Activated CD4-positive, alpha-beta memory T cell treated with anti-CD3 and anti-CD28 coated beads, Interleukin-2, amount 10 ng/mL, durations not matched to agents 7 days and 5 days (primary cell): ENCODE measurements around the gene GNAS. TPM values are rescaled to one million over a fixed set of nuclear protein-coding genes. Genes with fewer than 3 reads are reported as not detected.

Source experiments
- CTCF ChIA-PET: fragments of 350-600 bp; sonication (Branson Sonifier 250); formaldehyde crosslinking; loops from one replicate; lab custom pipeline; 2021; ENCODE audit warnings: antibody characterized with exemption, inconsistent platforms; lab: Charles Lee
- POLR2A ChIA-PET: fragments of 350-600 bp; sonication (Branson Sonifier 250); formaldehyde crosslinking; loops from one replicate; lab custom pipeline; 2021; ENCODE audit warnings: antibody characterized with exemption; lab: Charles Lee
- DNase-seq: peaks from one replicate; pipeline ENCODE4 v3.0.0-alpha.2; 2020
- H3K27ac Mint-ChIP-seq: one replicate; pipeline ENCODE4 v1.8.0; 2021; ENCODE audit warnings: mild to moderate bottlenecking, mixed read lengths
- H3K27me3 Mint-ChIP-seq: one replicate; pipeline ENCODE4 v1.8.0; 2021; ENCODE audit warnings: mixed read lengths
- H3K36me3 Mint-ChIP-seq: one replicate; pipeline ENCODE4 v1.8.0; 2021; ENCODE audit warnings: low read depth, mixed read lengths
- H3K4me1 Mint-ChIP-seq: one replicate; pipeline ENCODE4 v1.8.0; 2021; ENCODE audit warnings: mixed read lengths
- H3K4me3 Mint-ChIP-seq: one replicate; pipeline ENCODE4 v1.8.0; 2021; ENCODE audit warnings: mild to moderate bottlenecking, mixed read lengths
- H3K9me3 Mint-ChIP-seq: one replicate; pipeline ENCODE4 v1.8.0; 2021; ENCODE audit warnings: mixed read lengths
- total RNA-seq, 2 experiments: library from RNA; stranded (reverse); gene quantifications; one replicate each; pipeline ENCODE4 v1.2.3, GENCODE V29; 2021

GNAS gene
- total RNA-seq, 2 experiments from 2014 or later: 790 to 809 TPM

- no peak for DNase-seq
- H3K4me1 Mint-ChIP-seq: peaks cover 17% of the 10 kb centered on the region
- CTCF ChIA-PET: no interaction called here
- H3K27ac Mint-ChIP-seq: peak overlapping the region; percentile 69
- H3K36me3 Mint-ChIP-seq: no peaks in the 10 kb centered on the region
- POLR2A ChIA-PET: interaction anchor here (1.8 kb wide), 1 partner anchor 11 kb away, joined by 6 read pairs; no protein-coding TSS in a partner anchor
- peaks cover under 1% of the 10 kb centered on the region for H3K27me3 Mint-ChIP-seq
- H3K4me3 Mint-ChIP-seq: no peak overlapping the region
- no peaks in the 10 kb centered on the region for H3K9me3 Mint-ChIP-seq
Observed at GRCh38 chr20:58878399-58878798, 25.9 kb downstream of the GNAS start.

GRCh38 chr20:58880441-58880840 is 27.9 kb downstream of the GNAS start:
- ChIA-PET CTCF (interaction anchor here (1.3 kb wide), 1 partner anchor 13 kb away, joined by 4 read pairs; no protein-coding TSS in a partner anchor), POLR2A (interaction anchor here (1.7 kb wide), 1 partner anchor 9 kb away, joined by 7 read pairs; no protein-coding TSS in a partner anchor)
- H3K36me3 Mint-ChIP-seq: no peaks in the 10 kb centered on the region
- H3K4me3 Mint-ChIP-seq: no peak overlapping the region
- peaks cover 5% of the 10 kb centered on the region for H3K27me3 Mint-ChIP-seq
- no peak overlapping the region for H3K27ac Mint-ChIP-seq
- no peak for DNase-seq
- peaks cover 17% of the 10 kb centered on the region for H3K4me1 Mint-ChIP-seq
- H3K9me3 Mint-ChIP-seq: no peaks in the 10 kb centered on the region

- ChIA-PET POLR2A (interaction anchor here (0.6 kb wide), 1 partner anchor 1262 kb away, joined by 3 read pairs; no protein-coding TSS in a partner anchor), CTCF (interaction anchor here (1.2 to 1.3 kb wide), 2 partner anchors 14 kb away, joined by 4 read pairs; no protein-coding TSS in a partner anchor)
- H3K27me3 Mint-ChIP-seq: peaks cover 5% of the 10 kb centered on the region
- H3K9me3 Mint-ChIP-seq: no peaks in the 10 kb centered on the region
- H3K4me3 Mint-ChIP-seq: no peak overlapping the region
- H3K27ac Mint-ChIP-seq: no peak overlapping the region
- no peaks in the 10 kb centered on the region for H3K36me3 Mint-ChIP-seq
- no peak for DNase-seq
- H3K4me1 Mint-ChIP-seq: peaks cover 17% of the 10 kb centered on the region
Observed at GRCh38 chr20:58880994-58881752, 28.7 kb downstream of the GNAS start.

- Mint-ChIP-seq H3K9me3 (no peaks in the 10 kb centered on the region), H3K4me1 (peaks cover 23% of the 10 kb centered on the region), H3K36me3 (no peaks in the 10 kb centered on the region), H3K4me3 (no peak overlapping the region), H3K27ac (no peak overlapping the region), H3K27me3 (peaks cover 5% of the 10 kb centered on the region)
- ChIA-PET POLR2A (no interaction called here), CTCF (interaction anchor here (0.7 kb wide), 1 partner anchor 36 kb away, joined by 3 read pairs; no protein-coding TSS in a partner anchor)
- DNase-seq: no peak
Observed at GRCh38 chr20:58882704-58883089, 30.2 kb downstream of the GNAS start.

DNA sequence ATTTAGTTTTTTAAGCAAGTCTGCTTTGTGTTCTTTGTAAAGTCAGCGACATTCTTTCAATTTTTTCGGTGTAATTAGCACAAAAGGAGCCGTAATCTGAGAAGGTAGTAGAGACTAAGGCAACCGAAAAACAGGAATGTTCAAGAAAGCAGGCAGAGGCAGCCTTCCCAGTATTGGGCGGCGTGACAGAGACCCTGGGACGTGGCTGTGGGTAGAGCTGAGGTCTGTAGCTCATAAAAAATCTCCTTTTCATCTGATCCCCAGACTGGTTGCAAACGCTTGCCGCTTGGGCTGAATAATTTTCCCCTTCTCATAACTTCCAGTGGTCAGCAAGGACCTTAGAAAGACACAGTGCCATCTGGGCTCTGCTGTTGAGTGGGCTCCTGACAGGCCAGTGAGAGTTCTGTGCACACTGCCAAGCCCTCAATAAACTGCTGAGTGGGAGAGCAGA is 30.8 kb downstream of the GNAS start:
- H3K27me3 Mint-ChIP-seq: peaks cover 5% of the 10 kb centered on the region
- no peaks in the 10 kb centered on the region for H3K36me3 Mint-ChIP-seq
- no peak overlapping the region for H3K27ac Mint-ChIP-seq
- no peak for DNase-seq
- POLR2A ChIA-PET: interaction anchor here (0.6 kb wide), 1 partner anchor 21 kb away, joined by 3 read pairs; no protein-coding TSS in a partner anchor
- no peak overlapping the region for H3K4me3 Mint-ChIP-seq
- CTCF ChIA-PET: no interaction called here
- no peaks in the 10 kb centered on the region for H3K9me3 Mint-ChIP-seq
- peaks cover 22% of the 10 kb centered on the region for H3K4me1 Mint-ChIP-seq

DNA sequence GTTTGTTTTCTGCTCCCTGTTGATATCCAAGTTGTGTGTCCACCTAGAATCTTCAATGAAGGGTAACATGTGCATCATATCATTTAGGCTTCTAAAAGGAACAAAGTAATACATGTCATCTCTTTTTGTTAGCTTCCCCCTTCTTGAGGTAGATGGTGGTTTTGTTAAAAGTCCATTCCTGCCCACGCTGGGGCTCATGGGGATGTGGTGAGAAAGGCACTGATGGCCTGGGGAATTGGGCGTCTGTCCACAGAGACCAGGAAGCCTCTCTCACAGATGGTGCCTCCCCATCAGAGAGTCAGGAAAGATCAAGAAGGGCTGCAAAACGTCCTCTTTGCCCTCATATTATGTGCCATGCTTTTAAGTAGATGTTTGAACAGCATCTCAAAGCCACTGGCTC is 32.5 kb downstream of the GNAS start:
- DNase-seq: no peak
- Mint-ChIP-seq H3K27me3 (peaks cover 5% of the 10 kb centered on the region), H3K4me3 (no peak overlapping the region), H3K4me1 (peaks cover 15% of the 10 kb centered on the region), H3K36me3 (no peaks in the 10 kb centered on the region), H3K9me3 (no peaks in the 10 kb centered on the region), H3K27ac (no peak overlapping the region)
- CTCF ChIA-PET: interaction anchor here (1.0 kb wide), 1 partner anchor 231 kb away, joined by 3 read pairs; no protein-coding TSS in a partner anchor
- POLR2A ChIA-PET: interaction anchor here (1.0 to 1.6 kb wide), 2 partner anchors 10 to 234 kb away, joined by 3 to 6 read pairs; partner anchors contain the start of gene STX16

DNA sequence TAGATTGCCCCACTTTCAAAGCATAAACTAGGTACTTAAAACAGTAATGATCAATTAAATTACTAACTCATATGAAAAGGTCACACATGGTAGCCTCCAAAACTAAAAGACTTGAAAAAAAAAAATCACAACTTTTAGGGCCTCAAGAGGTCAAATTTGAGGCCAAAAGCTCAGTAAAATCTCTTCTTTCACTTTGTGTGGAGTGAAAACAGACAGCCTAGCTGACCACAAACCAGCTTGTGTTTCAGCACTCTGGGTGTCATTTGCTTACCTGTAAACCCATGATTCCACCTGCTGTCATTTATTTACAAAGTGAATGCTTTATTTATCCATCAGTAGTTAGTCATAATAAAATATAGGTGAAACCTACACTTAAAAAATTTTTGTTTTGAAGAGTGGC is 34.0 kb downstream of the GNAS start:
- Mint-ChIP-seq H3K4me3 (no peak overlapping the region), H3K27me3 (peaks cover 5% of the 10 kb centered on the region), H3K27ac (no peak overlapping the region), H3K36me3 (no peaks in the 10 kb centered on the region), H3K4me1 (peaks cover 15% of the 10 kb centered on the region), H3K9me3 (no peaks in the 10 kb centered on the region)
- DNase-seq: no peak
- ChIA-PET POLR2A (interaction anchor here (0.9 to 1.7 kb wide), 4 partner anchors 21 to 234 kb away, joined by 3 to 6 read pairs (median 5); partner anchors contain the start of gene NELFCD), CTCF (interaction anchor here (0.6 to 0.9 kb wide), 3 partner anchors 12 to 353 kb away, joined by 3 read pairs; no protein-coding TSS in a partner anchor)

GRCh38 chr20:58888103-58888502 is 35.6 kb downstream of the GNAS start:
- Mint-ChIP-seq H3K4me1 (peaks cover 18% of the 10 kb centered on the region), H3K4me3 (peak overlapping the region; percentile 77), H3K9me3 (no peaks in the 10 kb centered on the region), H3K27me3 (peaks cover 5% of the 10 kb centered on the region), H3K27ac (peak overlapping the region; percentile 72), H3K36me3 (peaks cover 8% of the 10 kb centered on the region)
- POLR2A ChIA-PET: interaction anchor here (2.4 kb wide), 1 partner anchor 144 kb away, joined by 21 read pairs; the partner anchor contains the start of gene ATP5F1E
- no peak for DNase-seq
- CTCF ChIA-PET: no interaction called here

- peak; percentile 86 for DNase-seq
- H3K9me3 Mint-ChIP-seq: no peaks in the 10 kb centered on the region
- peak overlapping the region; percentile 77 for H3K4me3 Mint-ChIP-seq
- H3K4me1 Mint-ChIP-seq: peaks cover 23% of the 10 kb centered on the region
- peaks cover 13% of the 10 kb centered on the region for H3K36me3 Mint-ChIP-seq
- POLR2A ChIA-PET: interaction anchor here (0.6 to 2.4 kb wide), 17 partner anchors 9 to 1496 kb away, joined by 3 to 26 read pairs (median 5); partner anchors contain the start of genes ATP5F1E, PRELID3B and STX16
- peaks cover 2% of the 10 kb centered on the region for H3K27me3 Mint-ChIP-seq
- CTCF ChIA-PET: no interaction called here
- H3K27ac Mint-ChIP-seq: peak overlapping the region; percentile 72
Observed at GRCh38 chr20:58888521-58889333, 36.2 kb downstream of the GNAS start.

DNA sequence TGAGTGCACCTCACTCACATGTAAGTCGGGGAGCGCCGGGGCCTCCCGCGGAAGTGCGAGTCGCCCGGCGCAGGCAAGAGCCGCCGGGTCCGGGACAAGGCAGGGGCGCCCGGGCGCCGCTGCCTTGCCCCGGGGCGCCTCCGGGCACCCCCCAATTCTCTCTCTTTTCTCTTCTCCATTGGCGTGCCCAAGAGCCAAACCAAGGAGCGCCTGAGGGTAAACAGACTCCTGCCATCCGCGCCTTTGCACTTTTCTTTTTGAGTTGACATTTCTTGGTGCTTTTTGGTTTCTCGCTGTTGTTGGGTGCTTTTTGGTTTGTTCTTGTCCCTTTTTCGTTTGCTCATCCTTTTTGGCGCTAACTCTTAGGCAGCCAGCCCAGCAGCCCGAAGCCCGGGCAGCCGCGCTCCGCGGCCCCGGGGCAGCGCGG is 36.8 kb downstream of the GNAS start:
- Mint-ChIP-seq H3K9me3 (no peaks in the 10 kb centered on the region), H3K4me1 (peaks cover 29% of the 10 kb centered on the region), H3K27ac (peak overlapping the region; percentile 88), H3K27me3 (no peaks in the 10 kb centered on the region), H3K36me3 (peaks cover 13% of the 10 kb centered on the region), H3K4me3 (peak overlapping the region; percentile 84)
- ChIA-PET POLR2A (interaction anchor here (0.8 to 2.4 kb wide), 22 partner anchors 9 to 1497 kb away, joined by 3 to 26 read pairs (median 5); partner anchors contain the start of genes ATP5F1E, PRELID3B, RAB22A and STX16), CTCF (interaction anchor here (1.2 kb wide), 1 partner anchor 18 kb away, joined by 3 read pairs; no protein-coding TSS in a partner anchor)
- DNase-seq: no peak

GRCh38 chr20:58889798-58890517 is 37.4 kb downstream of the GNAS start:
- ChIA-PET CTCF (interaction anchor here (1.2 kb wide), 1 partner anchor 17 kb away, joined by 3 read pairs; no protein-coding TSS in a partner anchor), POLR2A (interaction anchor here (0.8 to 2.4 kb wide), 18 partner anchors 8 to 1498 kb away, joined by 3 to 26 read pairs (median 5); partner anchors contain the start of genes ATP5F1E, PRELID3B, RAB22A and STX16)
- H3K27ac Mint-ChIP-seq: peak overlapping the region; percentile 95
- no peak for DNase-seq
- H3K36me3 Mint-ChIP-seq: peaks cover 17% of the 10 kb centered on the region
- no peaks in the 10 kb centered on the region for H3K27me3 Mint-ChIP-seq
- H3K9me3 Mint-ChIP-seq: no peaks in the 10 kb centered on the region
- peak overlapping the region; percentile 93 for H3K4me3 Mint-ChIP-seq
- peaks cover 36% of the 10 kb centered on the region for H3K4me1 Mint-ChIP-seq
